Embryonic facial prominence (tissue), 1 donor: ENCODE measurements around the gene SORBS1.
A peak's percentile ranks its signal among the peaks of the same experiment; 100 is the strongest.

Experiments
- DNase-seq: peaks from one replicate; pipeline ENCODE4 v3.0.0-alpha.2; 2016; ENCODE audit errors: extremely low spot score

The SORBS1 gene

GRCh38 chr10:95462740-95463667 is 98.2 kb downstream of the SORBS1 start:
- DNase-seq: no peak

DNA sequence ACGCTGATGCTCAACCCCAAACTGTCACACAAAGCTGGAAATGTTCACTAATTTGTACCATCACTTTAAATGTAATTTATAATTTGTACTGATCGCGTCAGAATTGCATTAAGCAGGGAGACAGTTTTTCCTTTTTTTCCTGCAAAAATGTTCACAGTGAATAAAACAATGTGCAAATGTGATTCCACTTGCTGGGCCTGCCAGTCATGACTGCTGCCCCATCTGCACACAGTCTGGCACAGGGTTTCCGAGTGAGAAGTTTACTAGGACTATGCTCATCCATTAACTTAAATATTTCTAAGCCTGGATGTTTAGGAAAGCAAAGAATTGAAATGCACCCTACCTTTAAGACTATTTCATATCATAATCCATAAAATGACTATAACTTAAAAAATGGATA is 99.6 kb downstream of the SORBS1 start:
- DNase-seq: no peak

DNA sequence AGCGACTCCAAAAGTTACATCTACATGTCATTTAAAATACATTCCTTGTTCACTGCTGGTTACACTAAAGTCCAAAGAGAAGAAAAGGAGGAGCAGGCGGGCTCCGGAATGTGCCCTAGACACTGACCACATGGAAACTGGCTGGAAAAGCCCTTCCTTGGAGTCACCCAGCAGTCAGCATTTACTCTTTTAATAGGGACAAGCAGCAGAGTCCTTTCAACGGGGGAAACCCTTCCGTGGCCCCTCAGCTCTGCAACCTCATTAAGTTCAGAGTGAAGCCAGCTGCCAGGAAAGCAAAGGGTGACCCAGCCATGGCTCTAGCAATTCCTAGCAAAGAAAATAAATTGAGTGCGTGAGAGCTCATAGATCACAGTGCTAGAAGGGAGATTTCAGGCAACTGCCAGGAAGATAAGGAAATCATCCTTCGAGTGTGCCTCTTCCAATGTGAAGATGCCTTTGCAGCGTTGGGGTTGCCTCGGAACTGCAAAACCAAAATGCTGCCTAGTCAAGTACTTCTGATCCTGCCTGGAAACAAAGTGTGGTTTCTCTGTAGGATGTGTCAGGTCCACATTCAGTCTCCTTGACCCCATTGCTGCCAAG is 101.6 kb downstream of the SORBS1 start:
- DNase-seq: no peak

DNA sequence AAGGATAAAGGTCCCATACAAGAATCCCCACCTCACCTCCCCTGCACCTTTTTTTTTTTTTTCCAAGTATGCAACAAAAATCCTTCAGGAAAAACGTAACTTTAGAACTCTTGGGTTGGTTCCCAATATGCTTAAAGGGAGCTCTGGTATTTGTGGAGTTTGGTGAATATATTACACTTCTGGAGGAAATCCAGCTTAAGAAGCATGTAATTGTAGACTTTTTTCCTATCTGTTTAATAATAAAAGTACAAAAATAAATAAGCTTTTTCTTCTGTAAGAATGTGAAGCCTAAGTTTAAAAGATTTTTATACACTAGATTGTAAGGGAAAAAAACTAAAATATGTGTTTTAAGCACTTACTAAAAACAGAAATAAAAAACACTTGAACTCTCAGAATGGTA is 102.3 kb downstream of the SORBS1 start:
- DNase-seq: no peak

DNA sequence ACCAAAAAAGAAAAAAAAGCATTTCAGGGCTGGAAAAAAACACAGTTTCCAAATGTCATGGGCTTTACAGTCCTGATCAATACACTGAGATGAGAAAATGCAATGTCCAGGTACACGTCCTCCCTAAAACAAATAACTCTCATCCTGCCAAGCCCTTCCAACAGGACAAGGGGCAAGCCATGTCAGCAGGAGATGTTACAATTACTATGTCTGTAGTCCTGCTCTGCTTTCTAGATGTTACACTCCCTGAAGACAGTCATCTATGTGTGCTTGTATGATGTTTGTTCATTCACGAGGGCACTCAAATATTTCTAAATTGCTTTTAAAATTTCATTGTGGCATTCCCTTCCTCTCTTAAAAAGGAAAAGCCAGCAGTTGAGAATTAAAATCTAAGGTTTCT is 103.2 kb downstream of the SORBS1 start:
- no peak for DNase-seq

DNA sequence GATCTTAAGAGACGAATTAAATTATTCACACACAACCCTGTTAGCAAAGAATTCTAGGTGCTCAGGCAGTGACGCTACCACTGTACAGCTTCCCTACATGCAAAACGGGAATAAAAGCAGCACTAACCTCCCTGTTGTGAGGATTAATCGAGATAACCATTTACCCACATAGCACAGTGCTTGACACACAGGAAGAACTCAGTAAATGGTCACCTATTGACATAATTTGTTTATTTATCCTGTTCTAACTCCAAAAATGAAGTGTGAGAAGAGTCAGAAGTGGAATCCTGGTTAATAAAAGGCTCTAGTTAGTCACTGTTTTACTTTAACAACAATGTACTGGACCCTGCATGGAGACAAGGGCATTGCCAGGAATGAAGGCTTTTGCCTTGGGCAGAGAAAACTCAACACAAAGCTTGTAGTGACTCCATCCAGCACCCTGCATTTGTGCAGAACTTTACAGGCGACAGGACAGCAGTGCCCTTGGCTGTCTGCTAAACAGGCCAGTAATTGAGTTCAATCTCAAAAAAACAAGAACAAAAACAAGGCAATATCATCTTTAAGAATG is 103.8 kb downstream of the SORBS1 start:
- no peak for DNase-seq

DNA sequence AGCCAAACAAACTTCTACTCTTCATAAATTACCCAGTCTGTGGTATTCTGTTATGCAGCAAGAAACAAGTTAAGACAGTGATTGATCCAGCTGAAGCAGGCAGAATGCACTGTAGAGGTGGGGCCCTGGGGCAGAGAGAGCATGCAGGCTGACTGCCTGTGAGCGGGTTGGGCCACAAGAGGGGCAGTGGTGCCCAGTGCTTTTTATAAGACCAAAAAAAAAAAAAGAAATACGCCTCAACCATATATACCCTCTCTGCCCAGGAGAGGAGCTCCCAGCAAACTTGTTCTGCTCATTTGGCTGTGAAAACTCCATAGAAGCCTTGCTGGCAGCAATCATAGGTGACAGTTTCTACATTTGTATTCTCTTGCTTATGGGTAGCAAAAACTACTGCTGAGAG is 104.7 kb downstream of the SORBS1 start:
- no peak for DNase-seq

DNA sequence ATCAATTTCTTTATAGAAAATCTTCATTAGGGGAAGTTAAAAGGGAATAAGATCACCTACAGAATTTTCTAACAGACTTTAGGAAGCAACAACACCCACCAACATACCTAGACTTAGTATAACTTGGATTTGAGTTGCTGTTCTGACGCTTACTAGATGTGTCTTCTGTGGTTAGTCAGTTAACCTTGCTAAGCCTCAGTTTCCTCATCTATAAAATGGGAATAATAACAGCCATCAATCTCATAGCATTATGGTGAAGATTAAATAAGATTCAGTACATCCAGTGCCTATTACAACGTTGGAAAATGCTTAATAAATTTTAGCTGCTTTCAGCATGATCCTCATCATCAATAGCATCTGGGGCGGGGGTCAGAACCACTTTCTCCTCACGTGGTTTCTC is 106.2 kb downstream of the SORBS1 start:
- no peak for DNase-seq

DNA sequence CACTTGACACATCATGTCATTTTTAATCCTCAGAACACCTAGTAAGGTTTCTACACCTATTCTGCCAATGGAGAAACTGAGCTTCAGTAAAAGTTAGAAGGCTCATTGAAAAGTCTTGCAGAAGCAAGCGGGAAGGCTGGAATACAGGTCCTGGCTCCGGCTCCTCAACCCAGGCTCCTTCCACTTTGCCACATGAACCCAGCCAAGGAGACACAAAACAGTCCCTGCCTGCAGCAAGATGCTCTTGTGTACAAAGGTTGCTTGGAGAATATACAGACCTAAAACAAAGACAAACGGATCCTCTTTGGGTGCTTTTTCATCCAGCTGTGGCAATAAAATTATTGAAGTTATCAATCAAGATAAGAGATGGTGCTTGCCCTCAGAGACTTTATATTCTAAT is 106.8 kb downstream of the SORBS1 start:
- DNase-seq: no peak

DNA sequence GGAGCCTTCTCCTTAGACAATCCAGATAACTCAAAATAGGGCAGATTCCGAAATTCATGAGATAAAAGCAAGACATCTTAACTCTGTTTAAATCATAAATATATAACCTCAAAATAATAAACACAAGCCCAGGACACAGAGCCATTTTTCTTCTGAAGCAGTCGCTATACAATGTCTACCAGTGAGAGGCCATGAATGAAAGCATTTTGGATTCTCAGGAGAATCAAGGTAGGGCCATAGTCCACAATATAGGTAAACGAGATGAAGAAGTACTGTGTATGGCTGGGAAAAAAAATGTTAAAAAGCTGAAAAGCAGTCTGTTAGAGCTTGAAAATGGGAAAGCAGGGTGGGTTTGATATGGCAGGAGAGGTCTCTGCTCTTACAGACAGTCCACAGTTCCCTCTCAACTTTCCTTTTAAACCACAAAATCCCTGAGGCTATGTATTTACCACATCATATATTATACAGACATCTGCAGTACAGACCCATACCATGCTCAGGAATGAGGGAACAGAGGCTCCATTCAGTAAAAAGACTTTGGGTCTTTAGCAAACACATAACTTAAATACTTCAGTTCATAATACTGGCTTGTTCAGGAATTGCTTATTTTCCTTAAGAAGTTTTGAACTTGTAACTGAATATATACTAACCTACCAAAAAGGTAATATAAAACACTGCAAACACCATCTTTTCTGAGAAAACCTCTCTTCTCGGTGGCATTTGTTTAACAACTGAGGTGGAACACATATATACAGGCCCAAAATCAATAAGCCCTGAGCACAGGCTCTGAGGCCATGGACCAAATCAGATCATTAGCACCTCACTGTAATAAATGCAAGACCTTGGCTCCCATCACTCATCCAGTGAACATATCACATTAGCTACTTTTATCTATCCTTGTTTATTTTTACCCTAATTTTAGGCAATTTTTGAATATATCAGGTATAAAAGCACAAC is 109.3 kb downstream of the SORBS1 start:
- peak; percentile 53 for DNase-seq

DNA sequence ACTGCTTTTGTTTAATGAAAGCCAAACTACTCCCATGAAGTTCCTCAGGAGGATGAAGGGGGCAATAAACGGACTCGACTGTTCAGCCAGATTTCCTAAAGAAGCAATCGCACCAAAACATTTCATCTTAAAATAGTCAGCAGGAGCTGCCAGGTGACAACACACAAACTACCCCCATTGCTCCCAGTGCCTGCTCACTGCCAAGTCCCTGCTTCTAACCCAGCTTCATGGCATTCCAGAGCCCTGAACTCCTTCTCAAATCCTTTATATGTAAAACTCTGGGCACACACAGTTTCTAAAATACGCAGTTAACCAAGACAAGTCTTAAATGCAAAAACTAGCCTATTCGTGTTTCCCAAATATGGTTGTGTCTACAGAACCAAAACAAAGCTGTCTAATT is 110.0 kb downstream of the SORBS1 start:
- DNase-seq: no peak

GRCh38 chr10:95450188-95450587 is 111.0 kb downstream of the SORBS1 start:
- DNase-seq: no peak

GRCh38 chr10:95447685-95448084 is 113.5 kb downstream of the SORBS1 start:
- DNase-seq: no peak

- DNase-seq: no peak
Measured at GRCh38 chr10:95445837-95446486, 115.2 kb downstream of the SORBS1 start.

DNA sequence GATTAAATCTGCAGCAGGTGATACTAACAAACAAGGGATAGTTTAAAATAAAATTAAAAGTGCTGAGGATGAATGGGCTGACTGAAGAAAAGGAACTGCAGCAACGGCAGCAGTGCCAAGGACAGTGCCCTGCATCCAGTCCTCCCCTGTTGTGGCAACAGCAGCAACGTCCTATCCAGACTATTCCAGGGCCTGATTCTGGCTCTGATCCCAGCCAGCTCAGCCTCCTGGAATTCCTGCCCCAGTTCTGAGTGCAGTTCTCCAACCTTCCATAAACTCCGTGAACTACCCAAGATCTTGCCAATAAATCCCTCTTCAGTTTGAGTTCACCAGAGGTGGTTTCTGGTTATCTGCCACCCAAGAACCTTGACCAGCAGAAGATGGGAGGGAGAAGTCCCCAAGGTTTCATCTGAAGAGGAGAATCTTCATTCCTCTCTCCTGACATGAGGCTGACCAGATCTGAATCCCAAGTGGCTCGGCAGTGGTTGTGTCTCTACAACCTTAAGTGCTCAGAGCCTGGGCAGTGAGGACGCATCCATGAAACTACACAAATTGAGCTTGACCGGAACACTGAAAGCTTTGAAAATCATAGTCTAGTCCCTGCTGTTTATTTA is 115.8 kb downstream of the SORBS1 start:
- DNase-seq: no peak

DNA sequence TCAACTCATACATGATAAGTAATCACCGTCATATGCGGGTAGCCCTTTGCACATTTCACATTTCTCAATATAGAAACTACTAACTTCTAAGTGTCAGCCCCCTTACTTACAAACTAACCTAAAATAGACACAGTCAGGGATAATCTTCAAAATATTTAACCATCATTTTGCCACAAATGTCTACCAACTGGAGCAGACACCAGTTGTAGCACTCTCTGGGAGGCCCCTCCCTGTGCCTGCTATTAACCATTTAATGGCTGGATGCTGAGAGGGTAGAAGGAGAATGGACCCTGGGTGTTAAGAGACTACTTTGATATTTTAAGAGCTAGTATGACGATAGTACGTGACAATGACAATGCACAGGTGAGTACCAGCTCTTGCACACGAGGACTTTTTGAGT is 116.4 kb downstream of the SORBS1 start:
- no peak for DNase-seq

GRCh38 chr10:95443636-95444035 is 117.5 kb downstream of the SORBS1 start:
- no peak for DNase-seq

GRCh38 chr10:95442341-95442740 is 118.8 kb downstream of the SORBS1 start:
- no peak for DNase-seq

- DNase-seq: no peak
Measured at GRCh38 chr10:95441547-95441923, 119.6 kb downstream of the SORBS1 start.

- no peak for DNase-seq
Measured at GRCh38 chr10:95440756-95441546, 120.2 kb downstream of the SORBS1 start.
